GM10266 (cell line): ENCODE data around the gene RNF168.
"Not testable (repeated sequence)": the region's sequence is repeated elsewhere in the genome, so short reads cannot be mapped to it uniquely, and the experiment has no call there.

Experiments used
- DNase-seq: peaks from one replicate; pipeline ENCODE4 v3.0.0; 2012; ENCODE audit errors: extremely low spot score
- CTCF ChIP-seq: IDR thresholded peaks from 2 replicates; pipeline ENCODE4 v1.5.1; 2012; ENCODE audit warnings: mild to moderate bottlenecking, low read depth; ENCODE audit not compliant: control insufficient read depth, insufficient read depth; ENCODE audit errors: missing control alignments

RNF168 gene

GRCh38 chr3:196458063-196458462, 45.5 kb downstream of the RNF168 start:
- TF ChIP-seq CTCF = no peak
- DNase-seq = no peak

- peak; percentile 53 for DNase-seq
Measured at GRCh38 chr3:196457470-196457869, 46.1 kb downstream of the RNF168 start.

- no peak for DNase-seq
- no peak for TF ChIP-seq CTCF
Measured at GRCh38 chr3:196454935-196455334, 48.6 kb downstream of the RNF168 start.

DNA sequence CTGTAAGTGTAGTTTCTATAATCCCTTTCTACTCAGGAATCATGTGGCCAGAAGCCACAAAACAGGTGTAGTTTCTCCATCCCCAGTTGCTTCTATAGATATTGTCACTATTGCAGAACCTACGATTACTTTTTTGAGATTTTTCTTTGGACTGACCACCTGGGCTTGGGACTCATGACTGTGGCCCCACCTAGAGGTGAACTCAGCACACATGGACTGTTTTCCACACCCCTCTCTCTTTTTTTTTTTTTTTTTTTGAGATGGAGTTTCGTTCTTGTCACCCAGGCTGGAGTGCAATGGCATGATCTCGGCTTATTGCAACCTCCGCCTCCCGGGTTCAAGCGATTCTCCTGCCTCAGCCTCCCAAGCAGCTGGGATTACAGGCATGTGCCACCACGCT, 58.2 kb downstream of the RNF168 start:
- DNase-seq = not testable (repeated sequence)
- peak; percentile 44 for TF ChIP-seq CTCF

DNA sequence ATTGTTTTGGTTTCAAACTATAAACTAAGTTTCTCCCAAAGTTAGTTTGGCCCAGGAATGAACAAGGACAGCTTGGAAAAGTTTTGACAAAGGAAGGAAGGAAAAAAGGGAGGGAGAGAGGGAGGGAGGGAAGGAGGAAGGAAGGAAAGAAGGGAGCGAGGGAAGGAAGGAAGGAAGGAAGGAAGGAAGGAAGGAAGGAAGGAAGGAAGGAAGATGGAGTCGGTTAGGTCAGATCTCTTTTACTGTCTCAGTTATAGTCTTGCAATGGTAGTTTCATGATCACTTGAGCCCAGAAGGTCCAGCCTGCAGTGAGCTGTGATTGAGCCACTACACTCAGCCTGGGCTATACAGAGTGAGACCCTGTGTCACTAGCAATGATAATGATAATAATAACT, 59.1 kb downstream of the RNF168 start:
- no peak for TF ChIP-seq CTCF
- DNase-seq = no peak

- no peak for DNase-seq
- no peak for TF ChIP-seq CTCF
Measured at GRCh38 chr3:196440696-196441095, 62.9 kb downstream of the RNF168 start.

DNA sequence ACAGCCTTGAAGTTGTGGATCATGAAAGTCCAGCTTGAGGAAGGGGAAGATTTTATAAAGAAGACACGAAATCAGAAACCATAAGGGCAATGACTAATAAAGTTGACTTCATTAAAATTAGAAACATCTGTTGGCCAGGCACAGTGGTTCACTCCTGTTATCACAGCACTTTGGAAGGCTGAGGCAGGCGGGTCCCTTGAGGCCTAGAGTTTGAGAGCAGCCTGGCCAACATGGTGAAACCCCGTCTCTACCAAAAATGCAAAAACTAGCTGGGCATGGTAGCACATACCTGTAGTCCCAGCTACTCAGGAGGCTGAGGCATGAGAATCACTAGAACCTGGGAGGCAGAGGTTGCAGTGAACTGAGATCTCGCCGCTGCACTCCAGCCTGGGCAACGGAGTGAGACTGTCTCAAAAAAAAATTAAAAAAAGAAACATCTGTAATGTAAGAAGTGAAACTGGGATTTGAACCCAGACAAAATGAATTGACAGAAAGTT, 63.5 kb downstream of the RNF168 start:
- no peak for TF ChIP-seq CTCF
- DNase-seq = no peak
